HT-29 (cell line): Measurements from ENCODE around the gene CERS3. TPM values are rescaled to one million over a fixed set of nuclear protein-coding genes. Genes with fewer than 3 reads are reported as not detected.
A peak's percentile ranks its signal among the peaks of the same experiment; 100 is the strongest.

Experiments
- DNase-seq: peaks from one replicate; pipeline ENCODE4 v3.0.0-alpha.2; 2015; ENCODE audit warnings: low spot score
- total RNA-seq: library from RNA; depleted of rRNA; stranded (reverse); fragments of >200 nt; shearing (Covaris generic); gene quantifications from 2 replicates; pipeline ENCODE4 v1.2.3, GENCODE V29; 2014; rRNA removed

The CERS3 gene
- not detected in 2 replicates for total RNA-seq

- DNase-seq, result peak; percentile 9
Observed at GRCh38 chr15:100528833-100529428, at the start of gene CERS3. CERS3 (minus strand) TSS chr15:100528950; CDS start chr15:100501849, 27,101 bp downstream.

- no peak for DNase-seq
Observed at GRCh38 chr15:100573526-100573925, 44.8 kb upstream of the CERS3 start.

GRCh38 chr15:100572362-100572983 is 43.7 kb upstream of the CERS3 start:
- peak; percentile 41 for DNase-seq

GRCh38 chr15:100571592-100572167 is 42.9 kb upstream of the CERS3 start:
- no peak for DNase-seq

- no peak for DNase-seq
Observed at GRCh38 chr15:100570735-100571313, 42.1 kb upstream of the CERS3 start.

- DNase-seq, result no peak
Observed at GRCh38 chr15:100570275-100570674, 41.5 kb upstream of the CERS3 start.

- no peak for DNase-seq
Observed at GRCh38 chr15:100569391-100569790, 40.6 kb upstream of the CERS3 start.

GRCh38 chr15:100566850-100567628 is 38.3 kb upstream of the CERS3 start:
- no peak for DNase-seq

- no peak for DNase-seq
Observed at GRCh38 chr15:100565591-100565990, 36.8 kb upstream of the CERS3 start.

GRCh38 chr15:100560323-100560722 is 31.6 kb upstream of the CERS3 start:
- no peak for DNase-seq

GRCh38 chr15:100559330-100559729 is 30.6 kb upstream of the CERS3 start:
- DNase-seq, result no peak

- no peak for DNase-seq
Observed at GRCh38 chr15:100558771-100559254, 30.1 kb upstream of the CERS3 start.

GRCh38 chr15:100553468-100553867 is 24.7 kb upstream of the CERS3 start:
- DNase-seq, result no peak

GRCh38 chr15:100547961-100548360 is 19.2 kb upstream of the CERS3 start:
- DNase-seq, result no peak

GRCh38 chr15:100544946-100545345 is 16.2 kb upstream of the CERS3 start:
- no peak for DNase-seq

- DNase-seq, result no peak
Observed at GRCh38 chr15:100544338-100544841, 15.6 kb upstream of the CERS3 start.

GRCh38 chr15:100542290-100542689 is 13.5 kb upstream of the CERS3 start:
- DNase-seq, result no peak

GRCh38 chr15:100537331-100537730 is 8.6 kb upstream of the CERS3 start:
- DNase-seq, result no peak

GRCh38 chr15:100536733-100537132 is 8.0 kb upstream of the CERS3 start:
- no peak for DNase-seq

GRCh38 chr15:100533886-100534285 is 5.1 kb upstream of the CERS3 start:
- DNase-seq, result no peak

- no peak for DNase-seq
Observed at GRCh38 chr15:100531823-100532327, 3.1 kb upstream of the CERS3 start.
